Measurements from ENCODE around the gene ATM. TPM values are rescaled to one million over a fixed set of nuclear protein-coding genes. Genes with fewer than 3 reads are reported as not detected.

ATM gene
- 24.5 TPM for polyA plus RNA-seq (2013, experiment 1 of 2)
- polyA plus RNA-seq (2013, experiment 2 of 2), result 32.6 TPM

GRCh38 chr11:108222574-108223347, at the start of gene ATM, which contains the start of gene NPAT:
TSS of gene ATM (plus strand) at chr11:108223067. CDS start at chr11:108227625, 4,558 bp downstream.
TSS of gene NPAT (minus strand) at chr11:108222638. CDS start at chr11:108222536, 102 bp downstream.
- Histone ChIP-seq H3K36me3 (ENCODE audit: control insufficient read depth, insufficient read depth, low read length) (peaks cover 11% of the 10 kb centered on the region), H3K4me3 (ENCODE audit: extremely low read depth, insufficient read depth, low read length, poor library complexity, severe bottlenecking) (peak within 1 kb of the TSS; percentile 70)
- WGBS, 2 experiments (ENCODE audit: insufficient coverage in 2 of 2), result 0% methylated on average over 60 to 68 of the region's 70 CpGs

GRCh38 chr11:108177570-108177969, 45.3 kb upstream of the ATM start:
- Histone ChIP-seq H3K4me1 (ENCODE audit: control insufficient read depth, insufficient read depth, low read length, poor library complexity, severe bottlenecking) (no peaks in the 10 kb centered on the region), H3K27ac (ENCODE audit: low read depth, low read length, severe bottlenecking) (no peak overlapping the region), H3K4me3 (ENCODE audit: extremely low read depth, insufficient read depth, low read length, poor library complexity, severe bottlenecking) (no peak overlapping the region), H3K36me3 (ENCODE audit: control insufficient read depth, insufficient read depth, low read length) (peaks cover 69% of the 10 kb centered on the region), H3K9me3 (ENCODE audit: control insufficient read depth, low read length) (no peaks in the 10 kb centered on the region)
- 85% methylated on average over 4 of the region's 5 CpGs; no CpG with 5 or more reads in 1 of the 2 experiments for WGBS, 2 experiments (ENCODE audit: insufficient coverage in 2 of 2)

More at GRCh38 chr11:108222574-108223347, at the start of gene ATM, which contains the start of gene NPAT:
- Histone ChIP-seq H3K4me1 (ENCODE audit: control insufficient read depth, insufficient read depth, low read length, poor library complexity, severe bottlenecking) (peaks cover 4% of the 10 kb centered on the region), H3K9me3 (ENCODE audit: control insufficient read depth, low read length) (no peaks in the 10 kb centered on the region), H3K27ac (ENCODE audit: low read depth, low read length, severe bottlenecking) (peak within 1 kb of the TSS; percentile 87)

GRCh38 chr11:108193725-108194124, 29.1 kb upstream of the ATM start:
- Histone ChIP-seq H3K4me3 (ENCODE audit: extremely low read depth, insufficient read depth, low read length, poor library complexity, severe bottlenecking) (no peak overlapping the region), H3K36me3 (ENCODE audit: control insufficient read depth, insufficient read depth, low read length) (peaks cover 68% of the 10 kb centered on the region), H3K9me3 (ENCODE audit: control insufficient read depth, low read length) (no peaks in the 10 kb centered on the region), H3K4me1 (ENCODE audit: control insufficient read depth, insufficient read depth, low read length, poor library complexity, severe bottlenecking) (no peaks in the 10 kb centered on the region), H3K27ac (ENCODE audit: low read depth, low read length, severe bottlenecking) (no peak overlapping the region)

GRCh38 chr11:108196901-108197300, 26.0 kb upstream of the ATM start:
- no peaks in the 10 kb centered on the region for H3K9me3 ChIP-seq (ENCODE audit: control insufficient read depth, low read length)
- no peak overlapping the region for H3K4me3 ChIP-seq (ENCODE audit: extremely low read depth, insufficient read depth, low read length, poor library complexity, severe bottlenecking)
- 93% methylated on average over 3 of the region's 3 CpGs; no CpG with 5 or more reads in 1 of the 2 experiments for WGBS, 2 experiments (ENCODE audit: insufficient coverage in 2 of 2)

GRCh38 chr11:108197351-108197750, 25.5 kb upstream of the ATM start:
- Histone ChIP-seq H3K4me1 (ENCODE audit: control insufficient read depth, insufficient read depth, low read length, poor library complexity, severe bottlenecking) (no peaks in the 10 kb centered on the region), H3K4me3 (ENCODE audit: extremely low read depth, insufficient read depth, low read length, poor library complexity, severe bottlenecking) (no peak overlapping the region), H3K27ac (ENCODE audit: low read depth, low read length, severe bottlenecking) (no peak overlapping the region), H3K9me3 (ENCODE audit: control insufficient read depth, low read length) (no peaks in the 10 kb centered on the region), H3K36me3 (ENCODE audit: control insufficient read depth, insufficient read depth, low read length) (peaks cover 53% of the 10 kb centered on the region)

More at GRCh38 chr11:108196901-108197300, 26.0 kb upstream of the ATM start:
- Histone ChIP-seq H3K4me1 (ENCODE audit: control insufficient read depth, insufficient read depth, low read length, poor library complexity, severe bottlenecking) (no peaks in the 10 kb centered on the region), H3K27ac (ENCODE audit: low read depth, low read length, severe bottlenecking) (no peak overlapping the region), H3K36me3 (ENCODE audit: control insufficient read depth, insufficient read depth, low read length) (peaks cover 56% of the 10 kb centered on the region)

GRCh38 chr11:108198833-108199232, 24.0 kb upstream of the ATM start:
- WGBS, 2 experiments (ENCODE audit: insufficient coverage in 2 of 2), result 91 to 98% methylated on average over 7 to 8 of the region's 8 CpGs
- no peaks in the 10 kb centered on the region for H3K9me3 ChIP-seq (ENCODE audit: control insufficient read depth, low read length)
- H3K27ac ChIP-seq (ENCODE audit: low read depth, low read length, severe bottlenecking), result no peak overlapping the region
- H3K4me3 ChIP-seq (ENCODE audit: extremely low read depth, insufficient read depth, low read length, poor library complexity, severe bottlenecking), result no peak overlapping the region
- H3K4me1 ChIP-seq (ENCODE audit: control insufficient read depth, insufficient read depth, low read length, poor library complexity, severe bottlenecking), result no peaks in the 10 kb centered on the region
- H3K36me3 ChIP-seq (ENCODE audit: control insufficient read depth, insufficient read depth, low read length), result peaks cover 68% of the 10 kb centered on the region

- Histone ChIP-seq H3K27ac (ENCODE audit: low read depth, low read length, severe bottlenecking) (peak overlapping the region; percentile 44), H3K9me3 (ENCODE audit: control insufficient read depth, low read length) (peaks cover 7% of the 10 kb centered on the region), H3K36me3 (ENCODE audit: control insufficient read depth, insufficient read depth, low read length) (peaks cover 68% of the 10 kb centered on the region), H3K4me1 (ENCODE audit: control insufficient read depth, insufficient read depth, low read length, poor library complexity, severe bottlenecking) (no peaks in the 10 kb centered on the region), H3K4me3 (ENCODE audit: extremely low read depth, insufficient read depth, low read length, poor library complexity, severe bottlenecking) (no peak overlapping the region)
- WGBS, 2 experiments (ENCODE audit: insufficient coverage in 2 of 2), result 97% methylated on average over 7 to 8 of the region's 12 CpGs
Measured at GRCh38 chr11:108199446-108200321, 23.2 kb upstream of the ATM start.

- H3K4me3 ChIP-seq (ENCODE audit: extremely low read depth, insufficient read depth, low read length, poor library complexity, severe bottlenecking), result no peak overlapping the region
- H3K27ac ChIP-seq (ENCODE audit: low read depth, low read length, severe bottlenecking), result no peak overlapping the region
- peaks cover 76% of the 10 kb centered on the region for H3K36me3 ChIP-seq (ENCODE audit: control insufficient read depth, insufficient read depth, low read length)
- no peaks in the 10 kb centered on the region for H3K4me1 ChIP-seq (ENCODE audit: control insufficient read depth, insufficient read depth, low read length, poor library complexity, severe bottlenecking)
- 100% methylated on average over 1 to 2 of the region's 2 CpGs for WGBS, 2 experiments (ENCODE audit: insufficient coverage in 2 of 2)
- H3K9me3 ChIP-seq (ENCODE audit: control insufficient read depth, low read length), result peaks cover 33% of the 10 kb centered on the region
Measured at GRCh38 chr11:108203075-108203474, 19.8 kb upstream of the ATM start.

GRCh38 chr11:108204376-108204775, 18.5 kb upstream of the ATM start:
- H3K27ac ChIP-seq (ENCODE audit: low read depth, low read length, severe bottlenecking), result no peak overlapping the region
- WGBS, 2 experiments (ENCODE audit: insufficient coverage in 2 of 2), result 92 to 94% methylated on average over 7 to 8 of the region's 9 CpGs
- peaks cover 79% of the 10 kb centered on the region for H3K36me3 ChIP-seq (ENCODE audit: control insufficient read depth, insufficient read depth, low read length)
- peaks cover 33% of the 10 kb centered on the region for H3K9me3 ChIP-seq (ENCODE audit: control insufficient read depth, low read length)
- no peak overlapping the region for H3K4me3 ChIP-seq (ENCODE audit: extremely low read depth, insufficient read depth, low read length, poor library complexity, severe bottlenecking)
- H3K4me1 ChIP-seq (ENCODE audit: control insufficient read depth, insufficient read depth, low read length, poor library complexity, severe bottlenecking), result no peaks in the 10 kb centered on the region

GRCh38 chr11:108204929-108205499, 17.9 kb upstream of the ATM start:
- peaks cover 33% of the 10 kb centered on the region for H3K9me3 ChIP-seq (ENCODE audit: control insufficient read depth, low read length)
- peaks cover 79% of the 10 kb centered on the region for H3K36me3 ChIP-seq (ENCODE audit: control insufficient read depth, insufficient read depth, low read length)
- whole genome bisulfite sequencing, 2 experiments (ENCODE audit: insufficient coverage in 2 of 2), result 100% methylated on average over 1 of the region's 4 CpGs
- H3K4me3 ChIP-seq (ENCODE audit: extremely low read depth, insufficient read depth, low read length, poor library complexity, severe bottlenecking), result no peak overlapping the region
- no peak overlapping the region for H3K27ac ChIP-seq (ENCODE audit: low read depth, low read length, severe bottlenecking)
- no peaks in the 10 kb centered on the region for H3K4me1 ChIP-seq (ENCODE audit: control insufficient read depth, insufficient read depth, low read length, poor library complexity, severe bottlenecking)
